Panc1 (cell line): ENCODE results near the gene EPHA8. TPM values are rescaled to one million over a fixed set of nuclear protein-coding genes. Genes with fewer than 3 reads are reported as not detected.

Source experiments
- ATAC-seq: fragments of 200-7000 bp; cut with Tn5 transposase; 2 replicates; pipeline ENCODE4 v1.9.1; 2020; ENCODE audit warnings: mild to moderate bottlenecking, moderate library complexity
- BruUV-seq: library from RNA; stranded (reverse); fragments of 400-500 nt; replicated peaks from 2 replicates; lab custom pipeline; 2021; lab: Mats Ljungman, UMichigan
- CTCF ChIA-PET: fragments of 300-600 bp; sonication (Branson Sonifier 250); formaldehyde crosslinking; loops from one replicate; lab custom pipeline; 2022; ENCODE audit warnings: antibody characterized with exemption; lab: Charles Lee
- POLR2A ChIA-PET: fragments of 300-600 bp; sonication (Branson Sonifier 250); formaldehyde crosslinking; loops from one replicate; lab custom pipeline; 2022; ENCODE audit warnings: antibody characterized with exemption; lab: Charles Lee
- DNase-seq: peaks from one replicate; pipeline ENCODE4 v3.0.0-alpha.2; 2010; ENCODE audit warnings: low read depth, low spot score
- H3K27ac ChIP-seq: 2 replicates; pipeline ENCODE4 v1.5.1; 2011; ENCODE audit warnings: mild to moderate bottlenecking, low read length, inconsistent platforms
- H3K27me3 ChIP-seq: fragments of 200-500 bp; sonication (Bioruptor generic); 2 replicates; pipeline ENCODE4 v1.6.0; 2014; ENCODE audit warnings: low read length, inconsistent platforms; ENCODE audit not compliant: control insufficient read depth, insufficient read depth
- H3K36me3 ChIP-seq: fragments of 200-500 bp; sonication (Bioruptor generic); 2 replicates; pipeline ENCODE4 v1.5.1; 2014; ENCODE audit warnings: inconsistent platforms, mild to moderate bottlenecking, low read length, moderate library complexity; ENCODE audit not compliant: control insufficient read depth, insufficient read depth
- H3K4me1 ChIP-seq: 2 replicates; pipeline ENCODE4 v1.5.1; 2011; ENCODE audit warnings: inconsistent platforms, mild to moderate bottlenecking, low read length, moderate library complexity; ENCODE audit not compliant: control insufficient read depth, insufficient read depth
- H3K4me3 ChIP-seq, 2 experiments: 2 replicates each; pipeline ENCODE4 v1.5.1; 2011 to 2012; ENCODE audit warnings: low read depth in 2 of 2, low read length in 2 of 2, mild to moderate bottlenecking in 2 of 2, inconsistent platforms in 1 of 2, moderate library complexity in 1 of 2
- H3K9me3 ChIP-seq: fragments of 200-500 bp; sonication (Bioruptor generic); 2 replicates; pipeline ENCODE4 v1.5.1; 2014; ENCODE audit warnings: low read depth, mild to moderate bottlenecking, inconsistent platforms, low read length, moderate library complexity; ENCODE audit not compliant: control insufficient read depth, insufficient read depth
- CTCF ChIP-seq: fragments of 450-650 bp; IDR thresholded peaks from 2 replicates; pipeline ENCODE4 v1.5.1; 2017; ENCODE audit warnings: mild to moderate bottlenecking
- POLR2AphosphoS5 ChIP-seq: IDR thresholded peaks from 2 replicates; pipeline ENCODE4 v1.6.1; 2012; ENCODE audit warnings: mild to moderate bottlenecking, low read depth, low read length, moderate library complexity
- REST ChIP-seq, 2 experiments: IDR thresholded peaks; 2 replicates each; pipeline ENCODE4 v1.6.1; 2011 to 2012; ENCODE audit warnings: low read depth in 2 of 2, control low read depth in 1 of 2, low read length in 1 of 2, mild to moderate bottlenecking in 1 of 2, moderate library complexity in 1 of 2; ENCODE audit not compliant: insufficient read depth in 1 of 2
- SIN3A ChIP-seq: IDR thresholded peaks from 2 replicates; pipeline ENCODE4 v1.6.1; 2012; ENCODE audit warnings: low read depth, mild to moderate bottlenecking, low read length, moderate library complexity, borderline replicate concordance; ENCODE audit not compliant: insufficient read depth
- TCF7L2 ChIP-seq: IDR thresholded peaks from 2 replicates; pipeline ENCODE4 v1.6.1; 2011; ENCODE audit warnings: mild to moderate bottlenecking, low read depth, low read length, inconsistent platforms
- in situ Hi-C: cut with HindIII; loops from 2 replicates; pipeline ENCODE4 v1.10.0; 2016; ENCODE audit warnings: low sequenced_read_pairs, low pct_unique_long_range_greater_than_20kb
- intact Hi-C: fragments of 100-400 bp; cut with micrococcal nuclease; formaldehyde crosslinking; loops from one replicate; pipeline ENCODE4 v1.10.0; 2022; ENCODE audit not compliant: unreplicated experiment
- total RNA-seq: library from RNA; stranded (reverse); gene quantifications from one replicate; pipeline ENCODE4 v1.2.1, GENCODE V29; 2021; ENCODE audit not compliant: unreplicated experiment

The EPHA8 gene
- total RNA-seq, 1 experiment from 2014 or later, result not detected

GRCh38 chr1:22619798-22620197, 56.5 kb downstream of the EPHA8 start:
- in situ Hi-C loops (no loop called here), intact Hi-C loops (no loop called here)
- no peak for DNase-seq
- H3K9me3 ChIP-seq, result no peaks in the 10 kb centered on the region
- no peak for ATAC-seq
- H3K4me3 ChIP-seq, result no peak overlapping the region
- CTCF ChIA-PET, result no interaction called here
- no TSS peak for BruUV-seq
- no peaks in the 10 kb centered on the region for H3K36me3 ChIP-seq
- peaks cover 11% of the 10 kb centered on the region for H3K27me3 ChIP-seq
- POLR2A ChIA-PET, result interaction anchor here (0.5 kb wide), 1 partner anchor 29 kb away, joined by 5 read pairs; no protein-coding TSS in a partner anchor
- H3K4me1 ChIP-seq, result no peaks in the 10 kb centered on the region
- TF ChIP-seq CTCF (no peak), REST (IDR thresholded peaks at IDR 0.05; ENCODE audit: insufficient read depth in 1 of 2, low read depth in 2 of 2, low read length in 1 of 2) (no peak), POLR2AphosphoS5 (no peak)
- no peak overlapping the region for H3K27ac ChIP-seq

GRCh38 chr1:22621761-22622160, 58.5 kb downstream of the EPHA8 start:
- CTCF ChIA-PET, result no interaction called here

More at GRCh38 chr1:22621761-22622160, 58.5 kb downstream of the EPHA8 start:
- no peak for TF ChIP-seq REST (IDR thresholded peaks at IDR 0.05; ENCODE audit: insufficient read depth in 1 of 2, low read depth in 2 of 2, low read length in 1 of 2)
- TF ChIP-seq POLR2AphosphoS5, result no peak
- TF ChIP-seq CTCF, result no peak
- no peak for TF ChIP-seq SIN3A
- TF ChIP-seq TCF7L2, result no peak
- POLR2A ChIA-PET, result no interaction called here
- Histone ChIP-seq H3K27me3 (peaks cover 5% of the 10 kb centered on the region; the same call in 1 of the 2 replicates), H3K9me3 (no peaks in the 10 kb centered on the region), H3K4me3 (no peak overlapping the region), H3K4me1 (no peaks in the 10 kb centered on the region), H3K27ac (no peak overlapping the region), H3K36me3 (no peaks in the 10 kb centered on the region)
- in situ Hi-C loops, result no loop called here
- no TSS peak for BruUV-seq
- ATAC-seq (no peak), DNase-seq (no peak)
- intact Hi-C loops, result no loop called here
